Neural progenitor cell (in vitro differentiated cells): Measurements from ENCODE around the gene TRIM44. TPM values are rescaled to one million over a fixed set of nuclear protein-coding genes. Genes with fewer than 3 reads are reported as not detected.

Experiments used
- DNase-seq: peaks from one replicate; pipeline ENCODE4 v3.0.0-alpha.2; 2016; ENCODE audit warnings: low spot score
- H2AFZ ChIP-seq: fragments of 200-600 bp; sonication (generic); replicated peaks from 2 replicates; pipeline ENCODE4 v1.6.1; 2016; ENCODE audit warnings: antibody characterized with exemption
- H3F3A ChIP-seq: fragments of 200-600 bp; sonication (generic); 2 replicates; pipeline ENCODE4 v1.6.1; 2016; ENCODE audit warnings: antibody characterized with exemption, low read depth
- H3K27ac ChIP-seq: fragments of 200-600 bp; sonication (generic); 2 replicates; pipeline ENCODE4 v1.5.1; 2016; ENCODE audit warnings: mild to moderate bottlenecking
- H3K27me3 ChIP-seq: fragments of 200-600 bp; sonication (generic); 2 replicates; pipeline ENCODE4 v1.6.1; 2016; ENCODE audit warnings: mild to moderate bottlenecking, moderate library complexity
- H3K36me3 ChIP-seq: fragments of 200-600 bp; sonication (generic); 2 replicates; pipeline ENCODE4 v1.5.1; 2016
- H3K4me1 ChIP-seq: fragments of 200-600 bp; sonication (generic); 2 replicates; pipeline ENCODE4 v1.6.1; 2016; ENCODE audit warnings: mixed run types
- H3K4me2 ChIP-seq: fragments of 200-600 bp; sonication (generic); 2 replicates; pipeline ENCODE4 v1.6.1; 2016
- H3K4me3 ChIP-seq: fragments of 200-600 bp; sonication (generic); 2 replicates; pipeline ENCODE4 v1.5.1; 2016
- H3K79me2 ChIP-seq: fragments of 200-600 bp; sonication (generic); 2 replicates; pipeline ENCODE4 v1.6.1; 2016; ENCODE audit warnings: low read depth
- H3K9ac ChIP-seq: fragments of 200-600 bp; sonication (generic); 2 replicates; pipeline ENCODE4 v1.6.1; 2016
- H3K9me3 ChIP-seq: fragments of 200-600 bp; sonication (generic); 2 replicates; pipeline ENCODE4 v1.5.1; 2016; ENCODE audit warnings: low read depth
- H4K20me1 ChIP-seq: fragments of 200-600 bp; sonication (generic); 2 replicates; pipeline ENCODE4 v1.6.1; 2016; ENCODE audit warnings: low read depth
- H3K27ac Mint-ChIP-seq: 3 replicates; pipeline ENCODE4 v1.8.0; 2021; ENCODE audit warnings: mixed read lengths
- H3K27me3 Mint-ChIP-seq: 2 replicates; pipeline ENCODE4 v1.8.0; 2022; ENCODE audit warnings: low read depth, mild to moderate bottlenecking, inconsistent platforms, moderate library complexity, mixed read lengths; ENCODE audit not compliant: insufficient read depth
- H3K36me3 Mint-ChIP-seq: 3 replicates; pipeline ENCODE4 v1.8.0; 2021; ENCODE audit warnings: mixed read lengths
- H3K4me1 Mint-ChIP-seq: 3 replicates; pipeline ENCODE4 v1.8.0; 2021; ENCODE audit warnings: mixed read lengths
- H3K4me3 Mint-ChIP-seq: 3 replicates; pipeline ENCODE4 v1.8.0; 2021; ENCODE audit warnings: mild to moderate bottlenecking, moderate library complexity, mixed read lengths
- H3K9me3 Mint-ChIP-seq: 3 replicates; pipeline ENCODE4 v1.8.0; 2020; ENCODE audit warnings: mixed read lengths
- EZH2 ChIP-seq: fragments of 200-600 bp; sonication (generic); IDR thresholded peaks from 2 replicates; pipeline ENCODE4 v1.6.1; 2017; ENCODE audit warnings: antibody characterized with exemption, mild to moderate bottlenecking, moderate library complexity
- EZH2phosphoT487 ChIP-seq: fragments of 200-600 bp; sonication (generic); IDR thresholded peaks from 2 replicates; pipeline ENCODE4 v1.6.1; 2017; ENCODE audit warnings: antibody characterized with exemption
- total RNA-seq: library from RNA; depleted of rRNA; stranded (reverse); fragments of >200 nt; gene quantifications from 2 replicates; pipeline ENCODE4 v1.2.3, GENCODE V29; 2015; ENCODE audit warnings: low replicate concordance
- TF ChIP-seq, protein P1 (sequence below): fragments of 200-600 bp; sonication (generic); IDR thresholded peaks from 2 replicates; pipeline ENCODE4 v1.5.1; 2017; ENCODE audit warnings: antibody characterized with exemption, mild to moderate bottlenecking

The TRIM44 gene
- total RNA-seq, 1 donor from 2014 or later, result 44.1 TPM

DNA sequence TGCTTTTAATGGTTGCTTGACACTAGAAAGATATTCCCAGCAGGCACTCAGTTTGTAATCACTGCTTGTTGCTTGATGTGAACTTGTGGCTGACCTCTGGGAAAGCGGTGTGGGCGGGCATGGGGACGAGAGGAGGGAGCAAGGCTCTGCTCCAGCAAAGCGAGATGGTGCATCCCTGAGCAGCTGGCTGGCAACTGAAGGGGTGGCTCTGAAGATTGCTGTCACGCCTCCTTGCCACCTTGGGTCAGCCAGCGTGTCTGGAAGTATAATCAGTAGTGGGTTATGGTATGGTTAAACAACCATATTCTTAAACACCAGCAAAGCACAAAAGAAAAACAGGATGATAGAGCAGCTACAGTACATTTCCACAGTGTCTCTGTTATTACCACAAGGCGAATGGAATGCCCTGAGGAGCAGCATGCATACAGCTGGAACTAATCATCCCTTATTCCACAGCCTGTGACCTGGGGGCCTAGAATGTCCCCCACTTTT is 124.5 kb downstream of the TRIM44 start:
- Mint-ChIP-seq H3K4me1 (peaks cover 40% of the 10 kb centered on the region), H3K36me3 (no peaks in the 10 kb centered on the region), H3K27ac (no peak overlapping the region), H3K27me3 (peaks cover 2% of the 10 kb centered on the region), H3K4me3 (peak overlapping the region; percentile 35), H3K9me3 (no peaks in the 10 kb centered on the region)
- Histone ChIP-seq H3F3A (no peaks in the 10 kb centered on the region), H4K20me1 (peaks cover 4% of the 10 kb centered on the region), H3K36me3 (no peaks in the 10 kb centered on the region), H3K4me2 (no peak overlapping the region), H3K9ac (no peak overlapping the region), H3K27ac (no peak overlapping the region), H3K79me2 (no peaks in the 10 kb centered on the region), H2AFZ (no peak overlapping the region), H3K4me3 (no peak overlapping the region), H3K27me3 (no peaks in the 10 kb centered on the region), H3K4me1 (peaks cover 24% of the 10 kb centered on the region), H3K9me3 (no peaks in the 10 kb centered on the region)
- TF ChIP-seq EZH2, result no peak
- no peak for TF ChIP-seq EZH2phosphoT487
- TF ChIP-seq, protein P1, sequence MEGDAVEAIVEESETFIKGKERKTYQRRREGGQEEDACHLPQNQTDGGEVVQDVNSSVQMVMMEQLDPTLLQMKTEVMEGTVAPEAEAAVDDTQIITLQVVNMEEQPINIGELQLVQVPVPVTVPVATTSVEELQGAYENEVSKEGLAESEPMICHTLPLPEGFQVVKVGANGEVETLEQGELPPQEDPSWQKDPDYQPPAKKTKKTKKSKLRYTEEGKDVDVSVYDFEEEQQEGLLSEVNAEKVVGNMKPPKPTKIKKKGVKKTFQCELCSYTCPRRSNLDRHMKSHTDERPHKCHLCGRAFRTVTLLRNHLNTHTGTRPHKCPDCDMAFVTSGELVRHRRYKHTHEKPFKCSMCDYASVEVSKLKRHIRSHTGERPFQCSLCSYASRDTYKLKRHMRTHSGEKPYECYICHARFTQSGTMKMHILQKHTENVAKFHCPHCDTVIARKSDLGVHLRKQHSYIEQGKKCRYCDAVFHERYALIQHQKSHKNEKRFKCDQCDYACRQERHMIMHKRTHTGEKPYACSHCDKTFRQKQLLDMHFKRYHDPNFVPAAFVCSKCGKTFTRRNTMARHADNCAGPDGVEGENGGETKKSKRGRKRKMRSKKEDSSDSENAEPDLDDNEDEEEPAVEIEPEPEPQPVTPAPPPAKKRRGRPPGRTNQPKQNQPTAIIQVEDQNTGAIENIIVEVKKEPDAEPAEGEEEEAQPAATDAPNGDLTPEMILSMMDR, result no peak
- DNase-seq, result no peak

DNA sequence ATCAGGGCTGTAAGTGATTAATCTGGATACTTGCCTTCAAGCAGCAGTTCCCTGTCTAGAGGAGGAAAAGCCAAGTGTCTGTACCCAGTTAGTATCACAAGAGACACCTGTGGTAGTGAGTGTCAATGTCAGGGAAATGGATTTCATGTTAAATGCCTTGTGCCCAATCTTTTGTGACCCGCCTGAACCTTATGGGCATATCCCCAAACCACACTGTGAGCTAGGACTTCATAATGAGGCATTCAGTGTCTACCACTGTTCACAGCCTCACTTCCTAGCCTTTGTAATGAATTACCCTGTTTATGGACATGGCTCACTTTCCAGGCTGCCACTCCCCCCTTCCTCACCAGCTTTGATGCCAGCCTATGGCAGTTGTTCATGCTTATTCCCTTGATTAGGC is 125.1 kb downstream of the TRIM44 start:
- H3K27ac ChIP-seq, result no peak overlapping the region
- H4K20me1 ChIP-seq, result peaks cover 4% of the 10 kb centered on the region
- Mint-ChIP-seq H3K27me3 (peaks cover 2% of the 10 kb centered on the region), H3K27ac (peak overlapping the region; percentile 64), H3K9me3 (no peaks in the 10 kb centered on the region), H3K36me3 (no peaks in the 10 kb centered on the region), H3K4me3 (no peak overlapping the region), H3K4me1 (peaks cover 40% of the 10 kb centered on the region)
- no peaks in the 10 kb centered on the region for H3K79me2 ChIP-seq
- TF ChIP-seq EZH2 (no peak), EZH2phosphoT487 (no peak)
- TF ChIP-seq, protein P1, result no peak
- no peaks in the 10 kb centered on the region for H3K36me3 ChIP-seq
- no peak overlapping the region for H2AFZ ChIP-seq
- no peak overlapping the region for H3K4me3 ChIP-seq
- peaks cover 24% of the 10 kb centered on the region for H3K4me1 ChIP-seq
- no peak overlapping the region for H3K4me2 ChIP-seq
- H3K27me3 ChIP-seq, result no peaks in the 10 kb centered on the region
- no peak for DNase-seq
- no peaks in the 10 kb centered on the region for H3K9me3 ChIP-seq
- H3K9ac ChIP-seq, result no peak overlapping the region
- H3F3A ChIP-seq, result no peaks in the 10 kb centered on the region

DNA sequence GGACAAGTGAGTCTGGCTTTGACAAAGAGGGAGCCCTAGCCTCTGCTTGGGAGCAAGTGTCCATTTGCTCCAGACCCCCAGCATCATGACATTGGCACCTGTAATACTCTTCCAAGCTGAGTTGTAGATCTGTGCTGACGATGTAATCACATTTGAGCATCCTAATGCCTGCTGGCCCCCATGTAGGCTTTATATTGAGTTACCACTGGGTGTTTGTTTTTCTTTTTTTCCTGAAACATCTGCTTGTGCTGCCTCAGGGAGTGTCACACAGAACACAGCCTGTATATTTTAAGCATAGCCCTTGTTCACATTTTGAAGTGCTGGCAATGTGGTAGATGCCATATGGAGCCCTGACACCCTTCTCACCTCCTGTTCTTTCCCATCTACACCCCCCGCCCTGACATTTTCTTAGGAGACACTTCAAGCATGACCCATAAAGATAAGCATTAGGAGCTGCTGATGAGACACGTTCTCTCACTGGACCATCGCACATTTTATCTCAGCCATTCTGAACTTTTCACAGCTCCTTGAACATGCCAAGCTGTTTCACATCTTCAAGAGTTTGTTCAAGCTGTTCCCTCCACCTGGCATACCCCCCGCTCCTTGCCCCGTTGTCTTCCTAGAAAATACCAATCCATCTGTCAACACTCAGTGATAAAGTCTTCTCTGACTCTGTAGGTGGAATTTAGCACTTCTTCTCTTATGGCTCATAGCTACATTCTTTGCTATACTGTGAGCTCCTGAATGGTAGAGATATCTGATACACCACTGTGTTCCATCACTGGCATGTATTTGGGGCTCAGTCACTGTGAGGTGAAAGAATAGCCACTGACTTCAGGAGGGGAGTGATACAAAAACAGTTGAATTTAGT is 128.7 kb downstream of the TRIM44 start:
- Histone ChIP-seq H2AFZ (no peak overlapping the region), H3F3A (no peaks in the 10 kb centered on the region), H3K36me3 (no peaks in the 10 kb centered on the region), H3K4me2 (no peak overlapping the region), H3K9me3 (no peaks in the 10 kb centered on the region), H3K27ac (no peak overlapping the region), H3K4me1 (peaks cover 18% of the 10 kb centered on the region), H3K4me3 (no peak overlapping the region), H3K9ac (no peak overlapping the region), H3K79me2 (no peaks in the 10 kb centered on the region), H3K27me3 (no peaks in the 10 kb centered on the region), H4K20me1 (peaks cover 4% of the 10 kb centered on the region)
- DNase-seq, result no peak
- H3K36me3 Mint-ChIP-seq, result peaks cover 4% of the 10 kb centered on the region
- TF ChIP-seq, protein P1, result no peak
- TF ChIP-seq EZH2phosphoT487 (no peak), EZH2 (no peak)
- no peaks in the 10 kb centered on the region for H3K9me3 Mint-ChIP-seq
- H3K4me1 Mint-ChIP-seq, result peaks cover 28% of the 10 kb centered on the region
- H3K4me3 Mint-ChIP-seq, result no peak overlapping the region
- H3K27ac Mint-ChIP-seq, result no peak overlapping the region
- H3K27me3 Mint-ChIP-seq, result peaks cover 2% of the 10 kb centered on the region
